Right atrium auricular region (tissue), 2 donors: ENCODE measurements around the gene LRP8. TPM values are rescaled to one million over a fixed set of nuclear protein-coding genes. Genes with fewer than 3 reads are reported as not detected.

Experiments
- DNase-seq: peaks from one replicate; pipeline ENCODE4 v3.0.0-alpha.2; 2019; ENCODE audit warnings: low spot score
- H3K27ac ChIP-seq, 2 donors: fragments of 200-600 bp; sonication (generic); 1 replicate in 1 of 2; 2 replicates in 1 of 2; pipeline ENCODE4 v1.5.1; 2016 to 2019
- H3K27me3 ChIP-seq, 2 donors: fragments of 200-600 bp; sonication (generic); one replicate each; pipeline versions ENCODE4 v1.5.1 to v1.6.0; 2017 to 2019
- H3K36me3 ChIP-seq: fragments of 200-600 bp; sonication (generic); one replicate; pipeline ENCODE4 v1.5.1; 2016
- H3K4me1 ChIP-seq, 2 donors: fragments of 200-600 bp; sonication (generic); one replicate each; pipeline versions ENCODE4 v1.5.1 to v1.6.0; 2017 to 2019
- H3K4me3 ChIP-seq, 2 donors: fragments of 200-600 bp; sonication (generic); 1 replicate in 1 of 2; 2 replicates in 1 of 2; pipeline ENCODE4 v1.5.1; 2017 to 2019; ENCODE audit warnings: mild to moderate bottlenecking in 1 of 2, moderate library complexity in 1 of 2
- H3K9me3 ChIP-seq, 2 donors: fragments of 200-600 bp; sonication (generic); one replicate each; pipeline ENCODE4 v1.5.1; 2019
- CTCF ChIP-seq, 2 donors: fragments of 200-600 bp; sonication (generic); IDR thresholded peaks; one replicate each; pipeline ENCODE4 v1.5.1; 2019; ENCODE audit warnings: antibody characterized with exemption in 2 of 2
- total RNA-seq, 2 donors: library from RNA; depleted of rRNA; stranded (reverse); fragments of >200 nt; gene quantifications; one replicate each; pipeline ENCODE4 v1.1.0, GENCODE V29; 2016

Gene LRP8
- total RNA-seq, 2 donors from 2014 or later = 2.2 to 3.6 TPM

- H3K4me3 ChIP-seq = no peak overlapping the region
- TF ChIP-seq CTCF (IDR thresholded peaks at IDR 0.05) = no peak
- H3K27ac ChIP-seq = no peak overlapping the region
- no peaks in the 10 kb centered on the region for H3K36me3 ChIP-seq
- DNase-seq = no peak
- H3K27me3 ChIP-seq = no peaks in the 10 kb centered on the region
- no peaks in the 10 kb centered on the region for H3K9me3 ChIP-seq
- peaks cover 0 to 24% of the 10 kb centered on the region in 2 donors for H3K4me1 ChIP-seq
Observed at GRCh38 chr1:53298045-53298637, 29.7 kb downstream of the LRP8 start.

GRCh38 chr1:53297195-53297594, 30.7 kb downstream of the LRP8 start:
- no peak for TF ChIP-seq CTCF (IDR thresholded peaks at IDR 0.05)
- H3K9me3 ChIP-seq = no peaks in the 10 kb centered on the region
- peaks cover 0 to 30% of the 10 kb centered on the region in 2 donors for H3K4me1 ChIP-seq
- no peaks in the 10 kb centered on the region for H3K36me3 ChIP-seq
- H3K27ac ChIP-seq = no peak overlapping the region
- DNase-seq = no peak
- no peaks in the 10 kb centered on the region for H3K27me3 ChIP-seq
- no peak overlapping the region for H3K4me3 ChIP-seq

- peaks cover 0 to 30% of the 10 kb centered on the region in 2 donors for H3K4me1 ChIP-seq
Observed at GRCh38 chr1:53296117-53296749, 31.6 kb downstream of the LRP8 start.

GRCh38 chr1:53295726-53296116, 32.1 kb downstream of the LRP8 start:
- Histone ChIP-seq H3K27ac (no peak overlapping the region), H3K4me1 (peaks cover 0 to 30% of the 10 kb centered on the region in 2 donors), H3K9me3 (no peaks in the 10 kb centered on the region), H3K4me3 (no peak overlapping the region), H3K36me3 (no peaks in the 10 kb centered on the region), H3K27me3 (no peaks in the 10 kb centered on the region)
- DNase-seq = no peak
- no peak for TF ChIP-seq CTCF (IDR thresholded peaks at IDR 0.05)

More at GRCh38 chr1:53296117-53296749, 31.6 kb downstream of the LRP8 start:
- Histone ChIP-seq H3K9me3 (no peaks in the 10 kb centered on the region), H3K36me3 (no peaks in the 10 kb centered on the region), H3K27ac (no peak overlapping the region), H3K4me3 (no peak overlapping the region), H3K27me3 (no peaks in the 10 kb centered on the region)
- no peak for DNase-seq
- TF ChIP-seq CTCF (IDR thresholded peaks at IDR 0.05) = no peak

- Histone ChIP-seq H3K36me3 (no peaks in the 10 kb centered on the region), H3K4me3 (no peak overlapping the region), H3K4me1 (peaks cover 0 to 30% of the 10 kb centered on the region in 2 donors), H3K9me3 (no peaks in the 10 kb centered on the region), H3K27ac (no peak overlapping the region), H3K27me3 (no peaks in the 10 kb centered on the region)
- no peak for DNase-seq
- no peak for TF ChIP-seq CTCF (IDR thresholded peaks at IDR 0.05)
Observed at GRCh38 chr1:53295295-53295694, 32.6 kb downstream of the LRP8 start.
